ENCODE results near the gene DDX39A. TPM values are rescaled to one million over a fixed set of nuclear protein-coding genes. Genes with fewer than 3 reads are reported as not detected.

DDX39A gene
- total RNA-seq, 1 donor: 49.2 TPM

- peaks cover 61% of the 10 kb centered on the region for H4K20me1 ChIP-seq (ENCODE audit: insufficient read depth, low read length)
- peaks cover 54% of the 10 kb centered on the region for H3K36me3 ChIP-seq (ENCODE audit: insufficient read depth, low read length)
- peaks cover 76% of the 10 kb centered on the region for H3K79me2 ChIP-seq (ENCODE audit: insufficient read depth, low read length)
- no peaks in the 10 kb centered on the region for H3K9me3 ChIP-seq (ENCODE audit: low read depth, low read length)
- no peak overlapping the region for H3K4me3 ChIP-seq (ENCODE audit: insufficient read depth, low read length)
- DNase-seq (ENCODE audit: insufficient read length, low spot score, missing footprints): no peak
- TF ChIP-seq CTCF (IDR thresholded peaks at IDR 0.05; ENCODE audit: extremely low read depth, low read depth, low read length): no peak
- no peaks in the 10 kb centered on the region for H3K27me3 ChIP-seq (ENCODE audit: insufficient read depth, low read length)
- no peak overlapping the region for H3K4me2 ChIP-seq (ENCODE audit: insufficient read depth, low read length)
- H3K4me1 ChIP-seq (ENCODE audit: insufficient read depth, low read length): peaks cover 18% of the 10 kb centered on the region
- peak overlapping the region; percentile 60 for H3K27ac ChIP-seq (ENCODE audit: low read depth, low read length)
- no peak overlapping the region for H2AFZ ChIP-seq (ENCODE audit: low read length)
These were observed 6.7 kb downstream of the DDX39A start for GRCh38 chr19:14412324-14412995.

- TF ChIP-seq CTCF (IDR thresholded peaks at IDR 0.05; ENCODE audit: extremely low read depth, low read depth, low read length): no peak
- H3K4me1 ChIP-seq (ENCODE audit: insufficient read depth, low read length): peaks cover 16% of the 10 kb centered on the region
- peaks cover 70% of the 10 kb centered on the region for H3K79me2 ChIP-seq (ENCODE audit: insufficient read depth, low read length)
- H3K36me3 ChIP-seq (ENCODE audit: insufficient read depth, low read length): peaks cover 60% of the 10 kb centered on the region
- no peak overlapping the region for H3K4me2 ChIP-seq (ENCODE audit: insufficient read depth, low read length)
- H3K4me3 ChIP-seq (ENCODE audit: insufficient read depth, low read length): no peak overlapping the region
- DNase-seq (ENCODE audit: insufficient read length, low spot score, missing footprints): no peak
- H3K27me3 ChIP-seq (ENCODE audit: insufficient read depth, low read length): no peaks in the 10 kb centered on the region
- H2AFZ ChIP-seq (ENCODE audit: low read length): no peak overlapping the region
- H4K20me1 ChIP-seq (ENCODE audit: insufficient read depth, low read length): peaks cover 58% of the 10 kb centered on the region
- no peaks in the 10 kb centered on the region for H3K9me3 ChIP-seq (ENCODE audit: low read depth, low read length)
- no peak overlapping the region for H3K27ac ChIP-seq (ENCODE audit: low read depth, low read length)
These were observed 7.2 kb downstream of the DDX39A start for GRCh38 chr19:14411938-14412245.

GRCh38 chr19:14411161-14411937 is 7.8 kb downstream of the DDX39A start:
- Histone ChIP-seq H2AFZ (ENCODE audit: low read length) (no peak overlapping the region), H3K36me3 (ENCODE audit: insufficient read depth, low read length) (peaks cover 65% of the 10 kb centered on the region), H3K9me3 (ENCODE audit: low read depth, low read length) (no peaks in the 10 kb centered on the region), H3K79me2 (ENCODE audit: insufficient read depth, low read length) (peaks cover 65% of the 10 kb centered on the region), H3K4me1 (ENCODE audit: insufficient read depth, low read length) (peaks cover 11% of the 10 kb centered on the region), H3K4me2 (ENCODE audit: insufficient read depth, low read length) (no peak overlapping the region), H3K27ac (ENCODE audit: low read depth, low read length) (no peak overlapping the region), H3K4me3 (ENCODE audit: insufficient read depth, low read length) (no peak overlapping the region), H4K20me1 (ENCODE audit: insufficient read depth, low read length) (peaks cover 56% of the 10 kb centered on the region), H3K27me3 (ENCODE audit: insufficient read depth, low read length) (no peaks in the 10 kb centered on the region)
- no peak for TF ChIP-seq CTCF (IDR thresholded peaks at IDR 0.05; ENCODE audit: extremely low read depth, low read depth, low read length)
- peak; percentile 66 for DNase-seq (ENCODE audit: insufficient read length, low spot score, missing footprints)

Data from osteoblast (primary cell).